Stimulated activated CD8-positive, alpha-beta memory T cell treated with anti-CD3 and anti-CD28 coated beads, Interleukin-12 subunit alpha, Interleukin-12 subunit beta, amount 100 ng/mL, for 4 hours (primary cell): Measurements from ENCODE around the gene UTRN.

Experiments used
- DNase-seq: peaks from one replicate; pipeline ENCODE4 v3.0.0-alpha.2; 2020; ENCODE audit warnings: low read depth

The UTRN gene

DNA sequence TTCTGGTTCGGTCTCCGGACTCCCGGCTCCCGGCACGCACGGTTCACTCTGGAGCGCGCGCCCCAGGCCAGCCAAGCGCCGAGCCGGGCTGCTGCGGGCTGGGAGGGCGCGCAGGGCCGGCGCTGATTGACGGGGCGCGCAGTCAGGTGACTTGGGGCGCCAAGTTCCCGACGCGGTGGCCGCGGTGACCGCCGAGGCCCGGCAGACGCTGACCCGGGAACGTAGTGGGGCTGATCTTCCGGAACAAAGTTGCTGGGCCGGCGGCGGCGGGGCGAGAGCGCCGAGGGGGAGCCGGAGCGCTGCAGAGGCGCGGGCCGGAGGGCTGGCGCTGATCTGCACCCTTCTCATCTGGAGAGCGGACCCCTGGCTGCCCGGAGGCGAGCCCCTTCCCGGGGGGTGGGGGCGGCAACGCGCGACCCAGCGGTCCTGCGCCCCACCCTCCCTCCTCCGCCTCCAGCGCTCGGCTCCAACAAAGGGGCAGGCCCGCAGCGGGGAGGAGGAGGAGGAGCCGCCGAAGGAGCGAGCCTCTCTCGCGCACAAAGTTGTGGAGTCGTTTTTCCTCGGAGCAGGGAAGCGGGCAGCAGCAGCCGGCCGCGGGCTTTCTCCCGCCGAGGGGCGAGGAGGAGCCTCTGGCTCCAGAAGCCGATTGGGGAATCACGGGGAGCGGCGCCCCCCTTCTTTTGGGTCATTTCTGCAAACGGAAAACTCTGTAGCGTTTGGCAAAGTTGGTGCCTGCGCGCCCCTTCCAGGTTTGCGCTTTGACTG, at the start of gene UTRN:
Gene UTRN, plus strand, starts transcription at position 553 of the 765 bp plus-strand sequence. CDS start 6,494 bp downstream, outside the sequence.
- DNase-seq: peak; percentile 16

DNA sequence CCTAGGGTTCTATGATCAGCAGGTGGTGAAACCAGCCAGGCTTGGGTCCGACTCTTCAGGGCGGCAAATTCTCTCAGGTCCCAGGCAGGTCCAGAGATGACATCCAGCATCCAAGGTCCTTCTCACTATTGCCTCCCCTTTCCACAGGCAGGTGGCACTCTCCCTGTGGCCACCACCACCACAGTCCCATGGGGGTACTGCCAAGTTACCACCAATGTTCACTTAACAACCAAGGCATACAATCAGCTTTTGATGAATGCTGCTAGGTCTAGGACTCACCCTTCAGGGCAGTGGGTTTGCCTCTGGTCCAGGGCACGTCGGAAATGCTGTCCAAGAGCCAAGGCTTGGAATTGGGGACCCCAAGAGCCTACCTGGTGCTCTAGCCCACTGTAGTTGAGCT, 40.4 kb upstream of the UTRN start:
- no peak for DNase-seq

DNA sequence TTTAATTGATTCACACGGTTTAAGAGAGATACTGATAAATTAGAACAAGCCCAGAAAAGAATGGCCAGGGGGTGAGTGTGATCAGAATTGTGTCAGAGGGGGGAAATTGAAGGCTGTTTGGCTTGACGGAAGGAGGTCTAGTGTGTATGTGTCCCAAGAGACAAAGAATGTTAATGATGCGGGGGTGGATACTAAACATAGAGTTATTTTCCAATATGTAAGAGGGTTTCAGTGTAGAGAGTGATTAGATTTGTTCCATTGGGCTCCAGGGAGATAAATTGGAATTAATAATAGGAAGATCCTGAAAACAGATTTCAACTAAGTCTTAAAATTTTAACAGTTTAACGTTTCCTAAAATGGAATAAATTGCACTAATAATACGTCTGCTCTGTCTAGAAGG, 38.1 kb upstream of the UTRN start:
- DNase-seq: no peak

DNA sequence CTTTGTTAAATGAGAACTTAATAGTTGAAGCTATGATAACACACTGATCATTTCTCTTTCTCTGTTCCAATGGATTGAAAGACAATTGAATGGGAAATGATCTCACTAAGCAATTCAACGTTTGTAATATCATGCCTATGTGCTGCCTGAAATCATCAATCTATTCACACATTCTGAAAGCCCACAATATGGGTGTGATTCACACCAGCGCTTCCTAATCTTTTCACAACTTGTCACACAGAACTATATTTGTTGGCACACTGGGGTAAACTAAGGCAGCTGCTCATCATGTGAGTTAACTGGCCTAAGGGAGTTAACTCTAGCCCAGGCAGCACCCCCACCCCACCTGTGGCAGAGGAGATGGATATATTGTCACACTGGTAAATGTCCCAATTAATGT, 37.1 kb upstream of the UTRN start:
- DNase-seq: no peak

DNA sequence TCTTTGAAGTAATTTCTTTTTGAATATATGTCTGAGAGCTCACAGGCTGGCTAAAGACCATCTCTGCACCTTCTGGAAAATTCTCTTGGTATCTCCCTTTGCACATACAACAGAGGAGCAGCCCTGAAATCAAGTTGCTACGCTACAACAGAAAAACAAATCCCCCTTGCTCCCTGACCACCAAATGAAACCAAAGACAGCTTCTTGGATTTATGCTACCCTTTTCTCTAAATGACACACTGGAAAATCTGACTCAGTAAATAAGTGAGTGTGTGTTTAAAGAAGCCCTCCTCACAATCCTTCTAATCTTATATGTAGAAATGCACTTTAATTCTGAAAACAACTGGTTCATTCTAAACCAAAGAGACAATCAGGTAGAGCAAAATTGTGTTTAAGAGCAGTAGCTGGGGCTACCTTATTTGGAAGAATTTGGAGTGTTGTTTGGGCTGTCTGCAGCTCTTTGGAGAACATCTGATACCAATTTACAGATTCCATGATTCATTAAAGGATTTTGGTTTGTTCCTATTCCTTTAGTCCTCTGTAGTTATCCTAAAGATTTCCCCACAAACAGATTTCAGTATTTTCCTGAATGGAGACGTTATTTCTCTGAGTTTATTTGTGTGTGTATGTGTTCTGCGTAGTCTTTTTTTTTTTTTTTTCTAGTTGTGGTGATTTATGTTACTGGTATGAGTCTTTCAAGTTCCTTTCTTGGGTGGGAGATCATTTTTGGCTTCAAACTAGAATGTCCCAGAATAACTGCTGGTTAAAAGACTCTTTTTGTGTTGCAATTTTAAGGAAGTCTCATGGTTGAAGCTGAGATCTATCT, 36.4 kb upstream of the UTRN start:
- no peak for DNase-seq

DNA sequence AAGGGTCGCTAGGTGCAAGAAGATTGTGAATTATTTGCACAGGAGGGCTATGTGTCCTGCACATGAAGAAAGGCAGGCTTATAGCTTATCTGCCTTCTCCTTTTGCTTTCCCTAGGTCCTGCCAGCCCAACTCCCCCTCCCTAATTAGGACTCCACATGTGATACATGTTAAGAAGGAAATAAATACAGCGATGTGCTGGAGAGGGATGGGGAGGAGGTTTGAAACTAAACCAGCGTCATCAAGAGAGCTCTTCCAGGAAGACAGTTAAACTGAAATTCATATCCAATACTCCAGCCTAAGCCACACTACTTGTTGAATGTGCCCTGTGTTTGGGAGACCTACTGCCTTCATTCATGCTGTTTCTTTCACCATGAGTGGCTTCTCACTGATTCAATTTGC, 34.9 kb upstream of the UTRN start:
- DNase-seq: no peak

DNA sequence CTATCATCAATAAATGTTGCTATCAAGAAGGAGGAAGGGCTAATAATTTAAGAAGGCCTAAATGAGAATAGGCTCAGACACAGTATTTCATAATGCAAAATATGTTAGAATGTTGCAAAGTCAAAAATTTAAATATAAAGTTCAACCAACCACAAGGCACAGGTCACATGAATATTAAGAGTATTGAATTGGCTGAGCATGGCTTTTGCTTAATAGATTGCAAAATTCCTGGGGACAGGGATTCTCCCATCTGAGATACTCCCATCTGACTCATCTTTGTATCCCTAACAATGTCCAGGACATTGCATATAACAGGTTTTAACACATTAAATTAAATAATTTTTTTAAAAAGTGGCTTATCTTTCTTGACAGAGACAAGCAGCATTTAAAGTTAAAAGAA, 32.9 kb upstream of the UTRN start:
- DNase-seq: no peak

DNA sequence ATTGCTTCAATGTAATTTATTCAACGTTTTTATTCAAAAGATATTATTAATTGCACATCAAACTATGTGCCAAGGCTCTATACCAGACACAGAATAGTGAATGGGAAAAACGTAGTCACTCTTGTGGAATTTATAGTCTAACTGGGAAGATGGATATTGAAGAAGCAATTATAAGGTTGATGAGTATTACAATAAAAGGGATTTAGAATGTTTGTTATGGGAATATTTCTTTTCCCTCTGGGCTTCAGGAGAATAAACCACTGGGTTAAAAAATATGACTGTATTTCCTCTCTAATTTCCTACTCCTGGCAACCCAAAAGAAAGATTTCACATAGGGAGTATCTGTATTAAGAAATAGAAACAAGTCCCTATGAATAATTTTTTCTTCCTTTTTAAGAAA, 25.1 kb upstream of the UTRN start:
- DNase-seq: no peak

DNA sequence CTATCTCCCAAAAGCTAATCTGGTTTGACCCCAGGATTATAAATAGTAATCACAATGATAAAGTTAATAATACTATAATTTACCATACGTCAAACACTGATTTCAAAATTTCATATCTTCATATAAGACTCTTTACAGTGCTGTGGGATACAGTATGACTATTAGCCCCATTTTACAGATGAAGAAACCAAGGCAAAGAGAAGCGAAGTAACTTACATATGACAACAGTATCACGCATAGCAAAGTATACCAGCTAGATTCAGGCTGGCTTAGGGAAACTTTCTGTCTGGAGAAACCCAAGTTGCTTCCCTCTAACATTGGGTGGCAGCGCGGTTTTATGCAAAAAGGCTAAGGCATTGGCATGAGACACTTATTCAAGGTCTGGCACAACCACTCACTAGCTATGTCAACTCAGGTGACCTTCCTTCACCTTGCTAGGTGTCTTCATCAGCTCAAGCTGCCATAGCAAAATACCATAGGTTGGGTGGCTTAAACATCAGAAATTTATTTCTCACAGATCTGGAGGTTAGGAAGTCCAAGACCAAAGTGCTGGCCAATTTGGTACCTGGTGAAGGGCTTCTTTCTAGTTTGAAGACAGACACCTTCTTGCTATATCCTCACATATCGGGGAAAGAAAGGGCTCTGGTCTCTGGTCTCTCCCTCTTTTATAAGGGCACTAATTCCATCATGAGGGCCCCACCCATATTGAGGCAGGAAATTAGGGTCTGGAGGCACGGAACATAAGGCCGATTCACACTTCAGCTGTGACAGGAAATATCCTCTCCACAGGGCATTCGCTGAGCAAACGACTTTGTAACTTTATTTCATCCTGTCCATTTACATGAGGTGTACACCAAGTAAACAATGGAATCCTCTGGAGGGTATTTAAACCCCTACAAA, 22.4 kb upstream of the UTRN start:
- DNase-seq: no peak

DNA sequence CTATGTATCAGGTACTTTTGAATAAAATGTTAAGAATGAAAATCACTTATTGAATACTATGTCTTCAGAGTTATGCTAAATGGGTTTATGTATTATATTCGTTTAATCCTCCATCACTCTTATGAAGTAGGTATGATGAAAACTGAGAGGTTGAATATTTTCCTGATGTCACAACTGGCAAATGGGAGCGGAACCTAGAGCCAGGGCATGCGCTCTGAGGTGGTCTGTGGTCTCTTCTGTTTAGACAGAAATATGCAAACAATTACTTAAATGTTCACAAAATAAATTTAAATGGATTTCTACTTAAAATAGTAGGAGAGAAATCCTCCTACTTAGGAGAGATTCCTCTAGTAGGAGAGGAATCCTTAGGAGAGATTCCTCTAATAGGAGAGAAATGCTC, 21.3 kb upstream of the UTRN start:
- DNase-seq: no peak

DNA sequence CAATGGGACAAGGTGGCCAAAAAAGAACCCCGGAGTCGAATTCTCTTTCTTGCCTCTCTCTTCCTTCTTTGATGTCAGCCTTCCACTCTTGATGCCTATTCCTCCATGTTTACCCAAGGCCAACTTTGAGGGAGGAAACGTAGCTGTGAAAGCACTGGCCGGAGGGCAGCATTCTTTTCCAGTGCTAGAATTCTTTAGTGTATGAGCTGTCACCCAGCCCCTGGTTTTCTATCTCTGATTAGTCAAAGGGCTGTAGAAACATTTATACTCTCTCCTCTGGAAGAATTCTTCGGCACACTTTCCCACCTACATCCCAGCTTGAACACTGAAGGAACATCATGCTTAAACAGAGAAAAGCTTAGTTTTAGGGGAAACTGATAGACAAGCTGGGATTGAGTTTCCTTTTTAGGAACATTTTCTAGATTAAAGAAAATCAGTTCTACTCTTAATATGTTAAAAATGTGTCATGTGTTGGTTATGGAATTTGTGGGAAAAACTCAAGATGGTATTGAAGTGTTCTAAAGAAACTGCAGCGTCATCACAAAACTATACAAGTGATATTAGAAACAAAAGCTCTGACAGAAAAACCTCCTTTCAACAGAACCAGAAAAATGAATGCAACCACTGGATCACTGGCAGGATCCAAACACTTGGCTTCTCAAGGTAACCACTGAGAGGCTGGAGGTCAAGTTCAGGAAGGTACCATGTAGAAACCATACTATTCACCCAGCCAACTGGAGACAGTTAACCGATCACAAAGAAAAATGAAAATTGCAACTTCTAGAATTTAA, 20.7 kb upstream of the UTRN start:
- no peak for DNase-seq

DNA sequence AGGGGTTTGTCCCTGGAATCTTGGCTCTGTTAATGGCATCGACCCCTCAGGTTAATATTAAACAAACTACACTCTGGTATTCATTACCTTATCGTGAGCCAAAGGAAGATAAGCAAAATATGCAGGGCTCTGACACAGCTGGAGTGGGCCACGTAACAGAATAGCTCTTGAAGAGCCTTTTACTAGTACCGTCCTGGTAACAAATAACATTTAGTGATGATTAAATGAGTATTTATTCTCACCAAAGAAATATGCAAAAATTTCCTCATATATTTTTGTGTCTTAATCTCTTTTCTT, 20.1 kb upstream of the UTRN start:
- no peak for DNase-seq

DNA sequence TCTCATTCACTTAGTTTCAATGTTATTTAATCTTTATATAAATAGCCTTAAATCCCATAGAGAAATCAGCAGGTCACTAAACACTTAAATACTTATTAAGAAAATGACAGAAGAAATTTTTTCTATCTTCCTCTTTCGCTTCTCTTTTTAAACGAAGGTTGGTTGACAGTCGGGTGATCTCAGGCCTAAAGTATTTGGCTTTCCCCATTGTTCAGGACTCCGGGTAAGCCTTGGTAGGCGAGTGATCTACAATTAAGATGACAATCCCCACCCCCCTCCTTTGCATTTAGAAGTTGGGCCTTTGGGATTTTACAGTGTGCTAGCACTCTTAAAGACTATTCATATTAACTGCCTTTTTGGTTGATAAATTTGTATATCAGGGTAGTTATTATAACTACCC, 19.7 kb upstream of the UTRN start:
- no peak for DNase-seq

DNA sequence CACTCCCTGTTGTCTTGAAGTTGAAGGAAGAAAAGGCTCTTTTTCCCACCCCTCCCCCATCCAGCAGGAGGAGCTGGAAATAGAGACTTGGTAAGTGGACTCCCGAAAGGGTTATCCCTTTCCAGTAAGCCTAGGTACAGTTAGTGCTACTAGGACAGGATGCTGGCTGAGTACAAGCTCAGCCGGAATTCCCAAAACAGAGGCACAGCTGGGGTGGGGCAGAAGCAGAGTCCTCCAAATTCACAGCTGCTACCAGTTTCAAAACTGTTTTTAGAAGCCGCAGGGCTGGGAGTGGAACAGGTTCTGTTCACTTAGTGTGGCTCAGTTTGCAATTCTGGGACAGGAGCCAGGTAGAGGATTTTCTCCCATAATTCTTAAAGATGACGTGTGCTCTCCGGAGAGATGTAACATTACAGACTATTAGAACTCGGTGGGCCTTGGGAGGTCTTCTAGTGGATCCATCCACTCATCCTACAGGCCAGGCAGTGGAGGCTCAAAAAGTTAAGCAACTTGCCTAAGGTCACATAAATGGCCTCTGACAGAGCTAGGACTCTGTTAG, 19.0 kb upstream of the UTRN start:
- no peak for DNase-seq

DNA sequence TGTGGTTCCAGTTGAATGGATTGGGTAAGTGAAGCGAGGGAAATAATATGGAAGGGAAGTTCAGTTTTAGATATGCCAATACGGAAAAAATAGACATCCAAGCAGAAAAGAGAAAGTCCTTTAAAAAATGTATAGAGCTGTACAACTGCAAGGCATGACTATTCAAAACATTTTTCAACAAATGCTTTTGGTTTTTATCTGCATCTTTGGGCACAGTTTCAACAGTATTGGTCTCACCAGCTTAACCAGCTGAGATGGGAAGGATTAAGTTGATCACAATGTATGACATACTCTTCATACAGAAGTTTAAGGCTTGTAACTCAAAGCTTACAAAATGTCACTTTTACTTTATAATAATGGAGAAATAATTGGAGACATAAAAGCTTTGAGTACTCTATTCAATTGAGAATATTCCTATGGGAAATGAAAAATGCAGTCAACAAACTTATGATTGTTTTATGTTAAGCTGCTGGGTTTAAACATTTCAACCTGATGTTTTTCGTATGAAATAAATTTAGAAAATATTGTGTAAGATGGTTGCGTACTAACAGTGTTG, 16.3 kb upstream of the UTRN start:
- no peak for DNase-seq

DNA sequence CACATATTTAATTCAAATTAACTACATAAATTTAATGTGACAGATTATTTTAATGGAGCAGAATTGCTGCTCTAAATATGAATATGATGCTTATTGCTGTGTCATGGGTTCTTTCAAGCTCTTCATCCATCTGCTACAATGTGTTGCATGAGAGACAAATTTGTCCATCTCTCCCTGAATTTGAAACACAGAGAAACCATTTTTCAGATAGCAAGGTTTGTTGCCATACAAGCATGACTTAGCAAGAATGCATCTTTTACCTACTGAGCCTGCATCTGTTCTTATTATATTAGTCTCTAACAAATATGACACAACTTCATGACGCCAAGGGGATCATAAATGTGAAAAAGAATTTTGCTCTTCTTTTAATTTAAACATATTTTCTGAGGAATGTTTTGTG, 8.0 kb upstream of the UTRN start:
- DNase-seq: no peak

DNA sequence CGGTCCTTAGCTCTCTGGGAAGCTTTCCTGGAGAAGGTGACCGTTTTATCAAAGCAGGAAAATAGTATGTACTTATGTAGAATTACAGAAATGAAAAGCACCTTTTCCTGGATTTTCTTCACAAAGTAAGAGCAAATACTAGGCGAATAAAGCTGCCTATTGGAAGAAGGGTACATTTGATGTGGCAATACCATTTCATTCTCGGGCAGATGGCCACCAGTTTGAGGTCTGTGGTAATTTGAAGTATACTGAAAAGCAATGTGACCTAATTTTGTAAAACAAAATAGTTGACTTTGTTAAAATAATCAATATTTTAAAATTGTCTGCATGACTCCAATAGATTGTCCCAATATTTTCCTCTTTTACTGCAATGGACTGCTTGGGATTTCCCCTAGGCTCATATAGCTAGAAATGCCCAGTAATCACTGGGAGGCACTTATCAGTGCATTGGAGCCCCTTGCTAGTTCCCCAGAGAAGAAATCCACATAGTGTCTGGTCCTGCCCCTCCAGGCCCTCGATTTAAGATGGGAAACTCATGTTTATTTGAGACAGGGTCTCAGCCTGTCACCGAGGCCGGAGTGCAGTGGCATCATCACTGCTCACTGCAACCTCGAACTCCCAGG, 7.4 kb upstream of the UTRN start:
- DNase-seq: no peak

DNA sequence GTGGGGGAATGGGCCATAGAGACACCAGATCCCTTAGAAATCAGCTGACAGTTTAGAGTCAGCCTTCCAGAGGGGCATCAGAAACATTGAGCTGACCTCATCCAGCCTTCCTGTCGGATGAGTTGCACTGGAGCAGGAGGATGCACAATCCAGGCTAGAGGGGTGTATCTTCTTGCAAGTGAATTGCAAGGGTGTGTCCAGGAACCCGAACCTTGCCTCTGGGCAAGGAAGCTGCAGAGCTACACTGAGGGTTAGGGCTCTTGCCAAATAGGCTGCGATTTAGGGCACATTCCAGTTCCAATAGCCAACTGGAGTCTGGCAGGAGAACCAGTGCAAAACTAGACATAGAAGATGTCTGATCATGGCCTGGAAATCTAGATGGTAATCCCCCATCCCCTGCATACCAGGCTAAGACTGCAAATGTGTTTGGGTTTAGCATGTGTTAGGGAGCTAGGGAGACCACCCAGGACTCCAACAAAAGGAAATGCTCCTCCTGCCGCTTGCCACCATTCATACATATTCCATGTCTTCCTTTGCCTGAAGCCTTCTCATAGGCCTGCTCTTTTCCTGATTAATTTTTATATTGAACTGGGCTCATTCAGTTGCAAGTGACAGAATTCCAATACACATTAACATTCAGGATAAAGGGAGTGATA, 6.3 kb upstream of the UTRN start:
- DNase-seq: no peak

DNA sequence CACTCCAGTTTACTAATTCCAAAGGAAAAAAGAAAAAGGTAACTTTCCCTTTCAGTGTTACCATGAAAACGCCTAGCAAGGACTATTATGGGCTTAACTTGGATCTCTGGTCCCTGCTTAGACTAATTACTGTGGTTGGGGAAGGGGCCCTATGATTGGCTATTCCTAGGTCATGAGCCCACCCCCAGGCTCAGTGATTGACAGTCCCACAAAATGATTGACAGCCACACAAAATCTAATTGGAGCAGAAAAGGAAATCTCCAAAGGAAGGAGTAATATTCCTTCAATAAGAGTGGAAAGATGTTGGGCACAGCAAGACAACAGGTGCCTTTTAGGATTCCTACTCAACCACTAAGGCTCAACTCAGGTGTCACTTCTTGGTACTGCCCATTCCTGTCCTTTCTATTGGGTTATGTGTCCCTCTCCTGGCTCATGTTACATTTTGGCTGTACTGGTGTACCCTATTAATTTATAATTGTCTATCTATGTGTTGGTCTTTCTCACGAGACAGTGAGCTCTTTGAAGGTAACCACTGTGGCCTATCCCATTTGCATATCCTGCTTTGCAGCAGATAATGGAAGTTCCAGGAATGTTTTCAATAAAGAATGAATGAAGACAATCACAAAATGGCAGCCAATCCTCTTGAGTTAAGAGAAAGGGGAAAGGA, 5.5 kb upstream of the UTRN start:
- DNase-seq: no peak
